ENCODE results near the gene BCHE.
A peak's percentile ranks its signal among the peaks of the same experiment; 100 is the strongest.

BCHE gene

DNA sequence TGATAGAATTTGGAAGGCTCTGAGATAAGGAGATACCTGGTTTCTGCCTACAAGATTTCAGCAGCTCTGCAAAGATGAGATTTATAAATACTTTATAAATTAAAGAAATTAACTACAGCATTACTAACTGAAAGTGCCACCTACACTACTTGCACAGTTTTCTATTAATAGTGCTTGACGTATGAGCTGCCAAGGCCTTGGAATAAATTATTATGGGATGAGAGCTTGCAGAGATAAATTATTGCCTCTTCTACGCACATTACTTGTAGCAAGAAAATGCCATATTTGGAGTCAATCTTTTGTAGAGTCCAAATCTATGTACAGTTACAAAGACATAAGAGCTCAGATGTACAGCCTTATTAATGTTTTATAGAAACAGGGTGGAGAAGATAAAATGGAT is 89.1 kb downstream of the BCHE start:
- DNase-seq = peak in 1 of 2 experiments; percentile 2

- DNase-seq = no peak
Observed at GRCh38 chr3:165746874-165747273, 90.3 kb downstream of the BCHE start.

DNA sequence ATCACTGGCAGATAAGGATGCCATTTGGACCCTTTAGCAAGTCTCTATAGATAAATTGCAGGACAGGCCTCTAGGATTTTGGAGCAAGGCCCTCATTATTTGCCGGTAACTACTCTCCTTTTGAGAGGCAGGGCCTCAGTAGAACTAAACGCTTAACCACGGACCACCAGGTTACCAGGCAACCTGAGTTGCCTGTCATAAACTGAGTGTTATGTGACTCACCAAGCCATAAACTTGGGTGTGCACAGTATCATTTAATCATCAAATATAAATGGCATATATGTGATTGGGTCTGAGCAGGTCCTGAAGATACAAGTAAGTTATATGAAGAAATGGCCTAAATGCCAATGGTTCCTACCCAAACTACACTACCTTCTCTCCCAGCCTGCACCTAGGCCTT is 93.2 kb downstream of the BCHE start:
- no peak for DNase-seq

DNA sequence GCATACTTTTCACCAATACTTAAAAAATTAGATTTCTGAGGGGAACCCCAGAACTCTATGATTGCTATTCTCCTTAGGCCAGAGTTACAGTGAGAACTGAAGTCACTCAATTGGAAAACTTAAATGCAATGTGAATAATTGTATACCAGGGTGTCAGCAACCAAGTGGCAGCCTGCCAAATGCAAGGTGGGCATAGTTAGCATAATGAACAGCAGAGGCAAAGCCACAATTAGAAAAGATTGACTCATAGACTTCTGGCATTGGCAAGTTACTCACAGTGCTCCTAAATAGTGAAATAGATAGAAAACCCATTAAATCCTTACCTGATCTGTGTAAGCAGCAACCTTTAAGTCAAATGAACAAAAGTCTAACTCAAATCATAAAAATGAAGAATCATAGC is 94.9 kb downstream of the BCHE start:
- DNase-seq = no peak

DNA sequence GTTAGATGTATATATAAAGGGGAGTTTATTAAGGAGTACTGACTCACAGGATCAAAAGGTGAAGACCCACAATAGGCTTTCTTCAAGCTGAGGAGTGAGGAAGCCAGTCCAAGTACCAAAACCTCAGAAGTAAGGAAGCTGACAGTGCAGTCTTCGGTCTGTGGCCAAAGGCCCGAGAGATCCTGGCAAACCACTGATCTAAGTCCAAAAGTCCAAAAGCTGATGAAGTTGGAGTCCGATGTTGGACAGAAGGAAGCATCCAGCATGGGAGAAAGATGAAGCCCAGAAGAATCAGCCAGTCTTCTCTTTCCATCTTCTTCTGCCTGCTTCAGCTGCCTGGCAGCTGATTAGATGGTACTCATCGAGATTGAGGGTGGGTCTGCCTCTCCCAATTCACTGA is 107.5 kb downstream of the BCHE start:
- DNase-seq = no peak

GRCh38 chr3:165728924-165729323 is 108.3 kb downstream of the BCHE start:
- no peak for DNase-seq

- DNase-seq = no peak
Observed at GRCh38 chr3:165725296-165725695, 111.9 kb downstream of the BCHE start.

Measured in SHP77 (cell line).